ENCODE results near the gene SIRPD.
"Not testable (repeated sequence)": the region's sequence is repeated elsewhere in the genome, so short reads cannot be mapped to it uniquely, and the experiment has no call there.

Gene SIRPD

GRCh38 chr20:1557605-1558004, at the start of gene SIRPD:
SIRPD (minus strand) TSS chr20:1557705; CDS start chr20:1557653, 52 bp downstream.
- no peak for DNase-seq (ENCODE audit: low read depth)

- DNase-seq (ENCODE audit: low read depth) = no peak
Observed at GRCh38 chr20:1600736-1601135, 43.2 kb upstream of the SIRPD start.

GRCh38 chr20:1595333-1595732, 37.8 kb upstream of the SIRPD start:
- no peak for DNase-seq (ENCODE audit: low read depth)

DNA sequence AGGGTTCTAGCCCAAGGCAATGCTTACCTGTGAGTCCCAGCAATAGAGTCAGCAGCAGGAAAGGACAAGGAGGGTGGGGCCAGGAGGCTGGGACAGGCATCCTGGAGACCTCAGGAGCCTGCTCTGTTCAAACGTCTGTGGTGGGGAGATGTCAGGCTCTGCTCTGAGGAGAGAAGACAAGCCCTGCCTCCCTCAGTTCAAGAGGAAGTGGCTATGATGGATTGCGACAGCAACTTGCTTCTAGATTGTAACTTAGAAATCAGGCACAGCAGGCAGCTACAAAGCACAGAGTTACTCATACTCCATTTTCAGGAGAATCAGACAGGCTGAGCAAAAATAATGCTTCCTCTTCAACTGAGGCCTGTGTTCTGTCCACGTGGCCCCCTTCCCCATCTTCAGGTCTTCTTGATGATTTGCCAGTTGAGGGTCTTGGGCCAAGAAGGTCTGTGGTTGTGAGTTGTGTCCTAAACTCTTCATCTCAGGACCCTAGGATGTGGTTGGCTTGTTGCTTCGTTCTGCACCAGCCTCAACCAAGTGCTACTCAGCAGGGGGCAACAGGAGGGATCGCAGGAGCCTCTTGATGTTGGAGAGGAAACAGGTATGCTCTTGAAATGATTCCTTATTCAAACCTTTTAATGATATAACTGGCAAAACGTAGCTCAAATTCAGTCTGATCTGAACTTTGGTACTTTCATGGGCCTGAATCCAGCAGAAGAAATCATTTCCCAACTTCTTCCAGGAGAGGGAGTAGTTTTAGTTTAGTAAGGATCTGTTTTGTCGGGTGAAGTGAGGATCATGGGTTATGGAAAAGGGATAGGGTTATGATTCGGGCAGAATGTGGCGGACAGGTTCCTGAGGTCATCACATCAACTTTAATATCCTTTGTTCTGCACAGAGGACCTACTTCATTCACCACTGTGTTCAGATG, 31.3 kb upstream of the SIRPD start:
- DNase-seq (ENCODE audit: low read depth) = no peak

GRCh38 chr20:1587781-1588532, 30.5 kb upstream of the SIRPD start:
- DNase-seq (ENCODE audit: low read depth) = no peak

DNA sequence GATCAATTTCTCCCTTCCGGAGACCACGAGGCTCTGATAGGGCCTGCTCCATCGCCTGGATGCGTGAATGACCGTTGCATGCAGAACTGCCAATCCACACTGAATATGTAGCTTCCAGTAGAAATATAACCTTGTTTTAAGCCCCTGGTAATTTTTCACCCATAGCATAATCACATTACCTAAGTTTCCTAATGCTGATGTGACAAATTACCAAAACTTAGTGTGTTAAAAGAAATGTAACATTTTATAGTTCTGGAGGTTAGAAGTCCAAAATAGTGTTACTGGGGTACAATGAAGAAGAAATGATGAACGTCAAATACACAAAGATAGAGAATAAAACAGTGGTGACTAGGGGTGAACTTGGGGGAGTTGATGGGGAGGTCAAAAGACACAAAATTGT, 22.0 kb upstream of the SIRPD start:
- no peak for DNase-seq (ENCODE audit: low read depth)

- no peak for DNase-seq (ENCODE audit: low read depth)
Observed at GRCh38 chr20:1577906-1578305, 20.4 kb upstream of the SIRPD start.

GRCh38 chr20:1577313-1577712, 19.8 kb upstream of the SIRPD start:
- DNase-seq (ENCODE audit: low read depth) = not testable (repeated sequence)

DNA sequence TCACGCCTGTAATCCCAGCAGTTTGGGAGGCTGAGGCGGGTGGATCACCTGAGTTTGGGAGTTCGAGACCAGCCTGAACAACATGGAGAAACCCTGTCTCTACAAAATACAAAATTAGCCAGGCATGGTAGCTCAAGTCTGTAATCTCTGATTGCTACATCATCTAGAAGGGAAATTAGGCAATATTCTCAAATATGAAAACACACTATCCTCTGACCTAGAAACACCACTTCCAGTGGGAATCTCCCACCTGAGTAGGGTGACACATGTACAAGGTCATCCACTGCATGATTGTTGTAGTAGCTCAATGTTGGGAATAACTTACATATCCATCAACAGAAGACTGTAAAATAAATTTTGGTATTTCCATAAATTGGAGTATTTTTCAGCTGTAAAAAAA, 19.1 kb upstream of the SIRPD start:
- no peak for DNase-seq (ENCODE audit: low read depth)

- DNase-seq (ENCODE audit: low read depth) = not testable (repeated sequence)
Observed at GRCh38 chr20:1576003-1576402, 18.5 kb upstream of the SIRPD start.

GRCh38 chr20:1571583-1571982, 14.1 kb upstream of the SIRPD start:
- not testable (repeated sequence) for DNase-seq (ENCODE audit: low read depth)

DNA sequence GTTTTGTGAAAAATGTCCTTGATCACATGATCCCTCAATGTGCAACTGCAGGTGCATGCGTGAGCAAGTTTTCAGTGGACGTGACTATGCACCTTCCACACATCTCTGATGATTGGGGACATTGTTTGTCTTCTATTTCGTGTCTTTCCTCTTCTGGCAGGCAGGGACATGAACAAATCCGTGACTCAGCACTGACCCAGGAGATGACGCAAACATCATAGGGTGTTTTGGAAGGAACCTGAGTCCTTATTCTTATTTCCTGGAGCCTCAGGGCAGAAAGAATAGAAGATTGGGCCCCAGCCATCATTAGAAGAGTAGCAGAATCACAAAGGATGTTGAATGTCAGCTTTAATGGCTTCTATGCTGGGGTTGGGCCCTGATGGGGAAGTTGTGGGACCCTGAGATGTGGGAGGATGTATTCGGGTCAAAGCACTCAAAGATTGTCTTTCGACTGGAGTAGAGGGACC, 11.9 kb upstream of the SIRPD start:
- no peak for DNase-seq (ENCODE audit: low read depth)

DNA sequence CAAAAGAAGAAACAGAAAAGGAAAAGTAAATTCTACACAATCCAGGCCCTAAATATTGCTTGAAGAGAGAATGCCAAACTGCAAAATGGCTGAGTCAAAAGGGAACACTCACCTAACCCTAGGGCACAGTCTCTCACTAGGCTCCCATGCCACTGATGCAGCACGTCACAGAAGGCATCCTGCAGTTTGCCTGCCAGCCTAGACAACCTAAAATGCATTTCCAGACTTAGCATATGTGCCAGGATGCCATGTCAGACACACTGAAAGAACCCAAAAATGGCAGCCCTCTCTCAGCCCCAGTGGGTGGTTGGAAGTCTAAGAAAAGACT, 10.6 kb upstream of the SIRPD start:
- no peak for DNase-seq (ENCODE audit: low read depth)

DNA sequence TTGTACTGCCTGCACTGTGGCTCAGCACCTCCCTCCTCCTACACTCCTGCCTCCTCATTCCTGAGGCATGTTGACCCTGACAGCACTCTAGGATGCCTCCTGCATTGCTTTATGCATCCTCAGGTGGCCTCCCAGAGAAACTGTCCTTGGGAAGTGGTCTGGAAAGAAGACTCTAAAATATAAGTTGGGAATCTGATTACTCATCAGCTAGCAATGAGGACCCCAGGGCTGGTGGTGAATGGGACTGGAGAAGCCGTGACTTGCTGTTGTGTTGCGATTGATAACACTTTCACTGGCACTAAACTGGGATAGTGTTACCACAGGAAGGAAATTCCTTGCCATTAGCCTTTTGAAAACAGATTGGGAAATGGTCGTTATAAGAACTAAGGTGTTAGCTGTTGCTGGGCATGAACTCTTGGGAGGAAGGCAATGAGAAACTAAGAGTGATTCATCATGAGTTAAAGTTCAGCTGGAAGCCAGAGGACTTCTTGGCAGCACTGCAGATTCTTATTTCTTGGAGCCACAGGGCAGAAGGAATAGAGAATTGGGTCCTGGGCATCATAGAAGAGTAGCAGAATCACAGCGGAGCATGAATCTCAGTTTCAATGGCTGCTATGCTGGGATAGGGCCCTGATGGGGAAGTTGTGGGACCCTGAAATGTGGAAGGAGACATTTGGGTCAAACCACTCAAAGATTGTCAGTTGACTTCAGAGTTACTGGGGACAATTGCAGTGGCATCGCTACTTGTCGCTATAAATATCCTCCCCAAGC, 10.1 kb upstream of the SIRPD start:
- no peak for DNase-seq (ENCODE audit: low read depth)

- DNase-seq (ENCODE audit: low read depth) = no peak
Observed at GRCh38 chr20:1566701-1567100, 9.2 kb upstream of the SIRPD start.

- DNase-seq (ENCODE audit: low read depth) = no peak
Observed at GRCh38 chr20:1565461-1565860, 8.0 kb upstream of the SIRPD start.

GRCh38 chr20:1563598-1563997, 6.1 kb upstream of the SIRPD start:
- no peak for DNase-seq (ENCODE audit: low read depth)

- DNase-seq (ENCODE audit: low read depth) = no peak
Observed at GRCh38 chr20:1562622-1563021, 5.1 kb upstream of the SIRPD start.

DNA sequence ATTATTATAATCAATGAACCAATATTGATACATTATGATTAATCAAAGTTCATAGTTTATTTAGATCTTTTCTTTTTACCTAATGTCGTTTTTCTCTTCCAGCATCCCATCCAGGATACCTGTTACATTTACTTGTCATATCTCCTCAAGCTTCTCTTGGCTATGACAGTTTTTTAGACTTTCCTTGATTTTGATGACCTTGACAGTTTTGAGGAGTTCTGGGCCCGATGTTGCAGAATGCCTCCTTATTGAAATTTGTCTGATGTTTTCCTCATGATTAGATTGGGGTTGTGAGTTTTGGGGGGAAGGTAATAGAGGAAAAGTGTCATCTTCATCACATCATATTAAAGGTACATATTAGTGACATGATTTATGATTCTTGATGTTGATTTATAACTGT, 3.8 kb upstream of the SIRPD start:
- no peak for DNase-seq (ENCODE audit: low read depth)

DNA sequence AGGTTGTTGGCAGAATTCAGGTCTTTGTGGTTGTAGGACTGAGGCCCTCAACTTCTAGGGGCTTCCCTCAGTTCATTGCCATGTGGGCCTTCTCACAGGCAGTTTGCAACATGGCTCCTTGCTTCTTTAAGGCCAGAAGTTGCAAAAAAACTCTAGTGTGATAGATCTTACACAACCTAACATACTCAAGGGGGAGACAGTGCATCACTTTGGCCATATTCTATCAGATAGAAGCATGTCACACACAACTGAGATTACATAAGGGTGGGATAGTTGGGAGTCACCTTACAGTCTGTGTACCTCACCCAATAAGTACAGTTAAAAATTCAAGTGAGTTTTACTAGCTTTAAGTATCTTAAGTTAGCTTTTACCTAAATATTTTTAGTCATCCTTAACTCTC, 1.6 kb downstream of the SIRPD start:
- no peak for DNase-seq (ENCODE audit: low read depth)

GRCh38 chr20:1539816-1540419, 17.6 kb downstream of the SIRPD start:
- DNase-seq (ENCODE audit: low read depth) = no peak

DNA sequence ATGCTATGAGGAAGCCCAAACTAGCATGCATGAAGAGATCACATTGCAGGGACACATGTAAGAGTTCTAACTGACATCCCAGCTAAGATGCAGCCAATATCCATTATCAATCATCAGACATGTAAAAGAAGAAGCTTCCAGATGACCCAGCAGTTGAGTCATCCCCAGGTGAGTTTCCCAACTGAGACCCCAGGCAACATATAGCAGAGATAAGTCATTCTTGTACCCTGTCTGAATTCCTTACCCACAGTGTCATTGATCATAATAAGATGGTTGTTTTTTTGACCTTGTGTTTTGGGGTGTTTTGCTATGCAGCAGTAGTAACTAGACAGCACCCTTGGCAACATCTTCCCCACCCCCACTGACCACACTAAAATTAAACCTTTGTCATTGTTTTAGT, 18.9 kb downstream of the SIRPD start:
- no peak for DNase-seq (ENCODE audit: low read depth)
